ENCODE results near the gene CDH8.
"Not testable (repeated sequence)": the region's sequence is repeated elsewhere in the genome, so short reads cannot be mapped to it uniquely, and the experiment has no call there.

CDH8 gene

DNA sequence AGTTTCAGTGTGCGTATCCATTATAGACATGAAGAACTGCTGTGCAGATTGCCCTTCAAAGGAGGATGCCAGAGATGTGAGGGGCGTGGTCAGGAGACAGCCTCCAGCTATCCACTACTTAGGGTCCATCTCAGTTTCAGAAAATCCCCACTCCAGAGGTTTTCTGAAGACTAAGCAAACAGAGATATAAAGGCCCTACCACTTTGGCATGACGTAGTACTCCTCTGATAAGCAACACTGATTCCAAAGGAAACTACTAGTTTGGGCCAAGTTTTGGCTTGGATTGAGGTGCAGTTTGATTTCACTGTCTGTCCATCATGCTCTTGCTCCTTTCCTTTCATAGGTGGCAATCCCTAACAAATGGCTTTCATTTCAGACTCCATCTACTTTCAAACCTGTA lies 228.7 kb downstream of the CDH8 start:
- Histone ChIP-seq H3K4me1 (ENCODE audit: control insufficient read depth in 5 of 5, insufficient read depth in 5 of 5, low read length in 5 of 5) (no peaks in the 10 kb centered on the region), H3K27ac (ENCODE audit: low read depth, low read length) (no peak overlapping the region), H3K4me3 (ENCODE audit: low read depth in 1 of 5, low read length in 5 of 5) (no peak overlapping the region), H3K36me3 (ENCODE audit: control insufficient read depth in 5 of 5, insufficient read depth in 5 of 5, low read length in 5 of 5) (no peaks in the 10 kb centered on the region), H3K9ac (ENCODE audit: low read length in 5 of 5) (no peak overlapping the region), H3K27me3 (ENCODE audit: control insufficient read depth in 5 of 5, insufficient read depth in 4 of 5, low read length in 5 of 5) (no peaks in the 10 kb centered on the region), H3K9me3 (ENCODE audit: control insufficient read depth in 5 of 5, low read length in 5 of 5) (no peaks in the 10 kb centered on the region)

DNA sequence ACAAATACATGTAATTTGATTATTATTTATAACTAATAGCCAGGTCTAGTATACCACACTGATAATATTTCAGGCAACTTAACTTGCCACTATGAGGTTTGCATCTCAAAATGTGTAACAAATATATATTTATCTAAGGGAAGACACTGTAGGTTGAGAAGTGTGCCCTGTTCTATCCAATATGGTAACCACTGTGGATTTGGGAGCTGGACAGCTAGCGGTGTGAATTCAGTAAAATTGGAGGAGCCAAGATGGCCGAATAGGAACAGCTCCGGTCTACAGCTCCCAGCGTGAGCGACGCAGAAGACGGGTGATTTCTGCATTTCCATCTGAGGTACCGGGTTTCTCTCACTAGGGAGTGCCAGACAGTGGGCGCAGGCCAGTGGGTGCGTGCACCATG lies 235.0 kb downstream of the CDH8 start:
- not testable (repeated sequence) for H3K9ac ChIP-seq (ENCODE audit: low read length in 5 of 5); H3K9me3 ChIP-seq (ENCODE audit: control insufficient read depth in 5 of 5, low read length in 5 of 5); H3K4me1 ChIP-seq (ENCODE audit: control insufficient read depth in 5 of 5, insufficient read depth in 5 of 5, low read length in 5 of 5); H3K27ac ChIP-seq (ENCODE audit: low read depth, low read length); H3K36me3 ChIP-seq (ENCODE audit: control insufficient read depth in 5 of 5, insufficient read depth in 5 of 5, low read length in 5 of 5); H3K27me3 ChIP-seq (ENCODE audit: control insufficient read depth in 5 of 5, insufficient read depth in 4 of 5, low read length in 5 of 5); H3K4me3 ChIP-seq (ENCODE audit: low read depth in 1 of 5, low read length in 5 of 5)

DNA sequence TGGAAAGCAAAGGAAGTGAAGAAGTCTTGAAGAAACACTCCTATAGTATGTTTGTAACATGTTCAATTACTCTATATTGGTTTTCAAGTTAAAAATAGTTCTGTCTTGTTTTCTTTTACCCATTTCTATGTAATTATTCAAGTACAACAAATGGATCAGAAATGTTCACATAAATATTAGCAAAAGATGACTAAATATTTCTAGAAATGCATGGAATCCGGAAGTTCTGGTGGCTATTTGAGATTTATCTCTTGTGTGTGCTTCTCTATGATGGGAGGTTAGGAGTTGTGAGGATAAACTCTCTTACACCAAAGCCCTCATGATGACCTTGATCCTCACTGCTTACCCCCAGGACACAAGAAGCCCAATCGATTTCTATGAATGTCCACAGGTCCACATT lies 237.5 kb downstream of the CDH8 start:
- H3K9me3 ChIP-seq (ENCODE audit: control insufficient read depth in 5 of 5, low read length in 5 of 5), result no peaks in the 10 kb centered on the region
- no peaks in the 10 kb centered on the region for H3K27me3 ChIP-seq (ENCODE audit: control insufficient read depth in 5 of 5, insufficient read depth in 4 of 5, low read length in 5 of 5)
- no peaks in the 10 kb centered on the region for H3K4me1 ChIP-seq (ENCODE audit: control insufficient read depth in 5 of 5, insufficient read depth in 5 of 5, low read length in 5 of 5)
- H3K36me3 ChIP-seq (ENCODE audit: control insufficient read depth in 5 of 5, insufficient read depth in 5 of 5, low read length in 5 of 5), result no peaks in the 10 kb centered on the region
- no peak overlapping the region for H3K9ac ChIP-seq (ENCODE audit: low read length in 5 of 5)
- no peak overlapping the region for H3K27ac ChIP-seq (ENCODE audit: low read depth, low read length)
- H3K4me3 ChIP-seq (ENCODE audit: low read depth in 1 of 5, low read length in 5 of 5), result no peak overlapping the region

DNA sequence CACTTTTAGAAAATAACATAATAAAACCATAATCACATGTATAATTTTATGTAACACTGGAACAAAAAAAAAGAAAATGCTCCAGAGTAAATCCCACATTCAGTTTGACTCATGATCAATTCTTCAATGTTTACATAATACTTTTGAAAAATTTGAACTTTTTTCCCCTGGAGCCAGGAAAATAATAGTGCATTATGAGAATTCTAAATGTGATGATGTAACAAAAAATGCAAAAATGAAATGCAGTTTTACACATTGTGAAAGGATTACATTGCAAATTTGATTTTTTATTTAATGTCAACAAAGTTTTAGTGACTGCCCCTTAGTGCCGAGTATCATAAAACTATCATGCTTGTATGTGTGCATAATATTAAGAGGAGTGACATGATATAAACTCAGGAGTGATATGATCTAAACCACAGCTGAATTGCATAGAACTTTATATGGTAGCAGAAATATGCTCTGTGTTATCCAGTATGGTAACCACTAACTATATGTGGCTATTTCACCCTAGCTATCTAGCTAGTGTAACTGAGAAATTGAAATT lies 238.2 kb downstream of the CDH8 start:
- no peaks in the 10 kb centered on the region for H3K27me3 ChIP-seq (ENCODE audit: control insufficient read depth in 5 of 5, insufficient read depth in 4 of 5, low read length in 5 of 5)
- no peak overlapping the region for H3K9ac ChIP-seq (ENCODE audit: low read length in 5 of 5)
- no peaks in the 10 kb centered on the region for H3K4me1 ChIP-seq (ENCODE audit: control insufficient read depth in 5 of 5, insufficient read depth in 5 of 5, low read length in 5 of 5)
- no peaks in the 10 kb centered on the region for H3K36me3 ChIP-seq (ENCODE audit: control insufficient read depth in 5 of 5, insufficient read depth in 5 of 5, low read length in 5 of 5)
- no peak overlapping the region for H3K27ac ChIP-seq (ENCODE audit: low read depth, low read length)
- no peaks in the 10 kb centered on the region for H3K9me3 ChIP-seq (ENCODE audit: control insufficient read depth in 5 of 5, low read length in 5 of 5)
- no peak overlapping the region for H3K4me3 ChIP-seq (ENCODE audit: low read depth in 1 of 5, low read length in 5 of 5)

DNA sequence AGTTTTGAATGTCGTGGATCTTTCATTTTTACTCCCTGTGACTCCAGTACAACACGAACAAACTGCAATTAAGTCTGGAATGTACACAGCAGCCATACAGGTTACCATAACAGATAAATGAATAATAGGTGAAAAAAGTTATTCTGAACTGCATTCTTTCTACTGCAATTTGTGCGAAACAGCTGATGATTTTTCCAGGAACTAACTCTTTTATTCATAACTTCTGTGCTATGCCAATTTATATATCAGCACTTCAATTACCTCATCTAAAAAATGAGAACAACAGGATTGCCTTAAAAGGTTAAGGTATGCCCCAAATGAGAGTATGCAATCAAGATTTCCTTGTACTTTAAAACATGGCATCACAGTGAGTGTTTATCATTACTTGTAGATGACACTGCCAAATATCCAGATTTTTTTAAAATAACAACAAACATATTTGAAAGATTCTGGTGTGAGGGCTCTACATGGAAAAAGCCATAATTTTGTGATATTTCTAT lies 238.9 kb downstream of the CDH8 start:
- Histone ChIP-seq H3K9me3 (ENCODE audit: control insufficient read depth in 5 of 5, low read length in 5 of 5) (no peaks in the 10 kb centered on the region), H3K36me3 (ENCODE audit: control insufficient read depth in 5 of 5, insufficient read depth in 5 of 5, low read length in 5 of 5) (no peaks in the 10 kb centered on the region), H3K27ac (ENCODE audit: low read depth, low read length) (no peak overlapping the region), H3K27me3 (ENCODE audit: control insufficient read depth in 5 of 5, insufficient read depth in 4 of 5, low read length in 5 of 5) (no peaks in the 10 kb centered on the region), H3K4me3 (ENCODE audit: low read depth in 1 of 5, low read length in 5 of 5) (no peak overlapping the region), H3K4me1 (ENCODE audit: control insufficient read depth in 5 of 5, insufficient read depth in 5 of 5, low read length in 5 of 5) (no peaks in the 10 kb centered on the region), H3K9ac (ENCODE audit: low read length in 5 of 5) (no peak overlapping the region)

DNA sequence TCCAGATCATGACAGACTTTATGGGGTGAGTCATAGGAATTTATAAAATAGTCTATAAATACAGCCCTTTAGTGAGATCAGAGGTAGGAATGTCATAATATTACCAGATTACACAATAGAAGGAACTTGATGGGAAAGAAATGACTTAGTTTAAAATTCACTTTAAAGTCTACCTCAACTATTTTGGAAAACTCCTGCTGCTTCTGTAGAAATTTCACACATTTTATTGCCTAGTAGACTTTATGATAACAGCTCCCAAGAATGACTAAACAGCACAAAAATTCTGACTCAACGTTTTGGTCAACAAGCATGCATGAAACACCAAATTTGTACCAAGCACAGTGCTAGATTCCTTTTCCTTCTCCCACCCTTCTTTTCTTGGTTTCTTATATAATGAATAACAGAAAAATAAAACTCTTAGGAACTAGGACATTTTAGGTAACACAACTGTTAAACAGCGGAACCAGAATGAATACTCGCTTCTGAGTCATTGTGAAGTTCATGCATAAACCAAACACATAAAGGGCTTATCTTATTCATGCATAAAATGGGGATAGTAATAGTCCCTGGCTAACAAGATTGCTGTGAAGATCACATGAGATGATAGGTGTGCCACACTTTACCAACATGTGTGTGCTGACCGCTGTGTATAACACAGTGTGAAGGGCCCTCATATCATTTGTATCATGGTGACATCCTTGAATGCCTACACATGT lies 243.9 kb downstream of the CDH8 start:
- H3K9ac ChIP-seq (ENCODE audit: low read length in 5 of 5), result no peak overlapping the region
- no peaks in the 10 kb centered on the region for H3K27me3 ChIP-seq (ENCODE audit: control insufficient read depth in 5 of 5, insufficient read depth in 4 of 5, low read length in 5 of 5)
- no peak overlapping the region for H3K4me3 ChIP-seq (ENCODE audit: low read depth in 1 of 5, low read length in 5 of 5)
- H3K4me1 ChIP-seq (ENCODE audit: control insufficient read depth in 5 of 5, insufficient read depth in 5 of 5, low read length in 5 of 5), result no peaks in the 10 kb centered on the region
- H3K36me3 ChIP-seq (ENCODE audit: control insufficient read depth in 5 of 5, insufficient read depth in 5 of 5, low read length in 5 of 5), result no peaks in the 10 kb centered on the region
- no peak overlapping the region for H3K27ac ChIP-seq (ENCODE audit: low read depth, low read length)
- no peaks in the 10 kb centered on the region for H3K9me3 ChIP-seq (ENCODE audit: control insufficient read depth in 5 of 5, low read length in 5 of 5)

DNA sequence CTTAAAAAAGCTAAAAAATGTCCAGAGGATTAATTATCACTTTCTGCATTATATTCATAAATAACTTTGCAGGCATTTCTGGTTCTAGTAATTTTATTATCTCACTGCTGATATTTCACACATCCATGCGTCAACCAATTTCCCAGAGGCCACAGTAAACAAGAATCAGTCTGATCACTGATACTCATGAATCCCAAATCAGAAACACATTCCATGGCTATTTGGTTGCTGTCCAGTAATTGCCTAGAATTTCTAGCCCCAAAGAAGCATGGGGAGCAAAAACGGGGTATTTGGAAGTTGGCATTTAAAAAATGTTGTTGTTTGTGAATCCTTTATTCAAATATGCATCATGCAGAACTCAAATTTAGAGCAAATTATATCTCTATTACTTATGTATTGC lies 244.8 kb downstream of the CDH8 start:
- Histone ChIP-seq H3K9me3 (ENCODE audit: control insufficient read depth in 5 of 5, low read length in 5 of 5) (no peaks in the 10 kb centered on the region), H3K4me1 (ENCODE audit: control insufficient read depth in 5 of 5, insufficient read depth in 5 of 5, low read length in 5 of 5) (no peaks in the 10 kb centered on the region), H3K36me3 (ENCODE audit: control insufficient read depth in 5 of 5, insufficient read depth in 5 of 5, low read length in 5 of 5) (no peaks in the 10 kb centered on the region), H3K9ac (ENCODE audit: low read length in 5 of 5) (no peak overlapping the region), H3K27ac (ENCODE audit: low read depth, low read length) (no peak overlapping the region), H3K27me3 (ENCODE audit: control insufficient read depth in 5 of 5, insufficient read depth in 4 of 5, low read length in 5 of 5) (no peaks in the 10 kb centered on the region), H3K4me3 (ENCODE audit: low read depth in 1 of 5, low read length in 5 of 5) (no peak overlapping the region)

DNA sequence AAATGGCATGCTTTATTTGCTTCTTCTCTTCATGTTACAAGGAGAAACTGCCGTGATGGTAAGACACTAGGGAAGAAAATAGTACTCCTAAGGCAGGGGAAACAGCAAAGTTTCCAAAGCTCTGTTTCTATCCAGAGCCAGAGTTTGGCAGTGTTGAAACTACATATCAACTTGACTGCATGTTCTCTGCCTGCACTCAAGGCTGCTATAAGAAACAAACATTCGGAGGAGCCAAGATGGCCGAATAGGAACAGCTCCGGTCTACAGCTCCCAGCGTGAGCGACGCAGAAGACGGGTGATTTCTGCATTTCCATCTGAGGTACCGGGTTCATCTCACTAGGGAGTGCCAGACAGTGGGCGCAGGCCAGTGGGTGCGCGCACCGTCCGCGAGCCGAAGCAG lies 254.4 kb downstream of the CDH8 start:
- H3K27ac ChIP-seq (ENCODE audit: low read depth, low read length); H3K9ac ChIP-seq (ENCODE audit: low read length in 5 of 5); H3K4me3 ChIP-seq (ENCODE audit: low read depth in 1 of 5, low read length in 5 of 5); H3K36me3 ChIP-seq (ENCODE audit: control insufficient read depth in 5 of 5, insufficient read depth in 5 of 5, low read length in 5 of 5); H3K27me3 ChIP-seq (ENCODE audit: control insufficient read depth in 5 of 5, insufficient read depth in 4 of 5, low read length in 5 of 5); H3K9me3 ChIP-seq (ENCODE audit: control insufficient read depth in 5 of 5, low read length in 5 of 5); H3K4me1 ChIP-seq (ENCODE audit: control insufficient read depth in 5 of 5, insufficient read depth in 5 of 5, low read length in 5 of 5): not testable (repeated sequence)

DNA sequence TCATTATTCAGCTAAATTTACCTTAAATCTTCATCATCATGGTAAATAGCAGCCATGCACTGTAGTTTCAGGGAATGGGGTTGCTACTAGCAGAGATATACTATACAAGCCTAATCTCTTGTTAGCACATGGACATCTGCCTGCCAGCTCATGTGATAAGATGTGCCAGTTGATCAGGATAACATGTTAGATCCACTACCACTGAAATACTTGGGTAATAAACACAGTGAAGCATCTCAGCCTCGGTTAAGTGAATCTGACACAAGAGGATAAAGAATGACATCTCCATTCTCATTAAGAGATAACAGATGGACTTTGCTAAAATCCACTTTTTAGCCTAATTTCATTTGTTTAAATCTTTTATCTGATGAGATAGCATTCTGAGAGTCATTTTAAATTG lies 256.1 kb downstream of the CDH8 start:
- no peaks in the 10 kb centered on the region for H3K4me1 ChIP-seq (ENCODE audit: control insufficient read depth in 5 of 5, insufficient read depth in 5 of 5, low read length in 5 of 5)

DNA sequence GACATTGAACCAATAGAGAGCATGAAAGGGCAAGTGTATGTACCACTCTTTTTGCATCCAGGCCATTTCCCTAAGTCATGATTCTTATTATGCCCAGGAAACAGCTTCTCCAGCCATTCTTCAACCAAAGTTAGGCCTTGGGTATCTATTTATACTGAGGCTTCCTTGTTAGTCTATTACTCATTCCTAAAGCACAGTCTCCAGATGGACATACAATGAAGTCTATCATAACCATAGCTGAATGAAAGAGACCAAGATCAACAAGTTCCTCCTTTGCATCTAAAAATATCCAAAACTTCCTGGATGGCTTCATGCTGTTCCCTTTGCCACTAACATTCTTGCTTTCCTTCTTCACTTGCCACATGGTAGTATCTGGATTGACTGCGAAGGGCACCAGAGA lies 265.9 kb downstream of the CDH8 start:
- Histone ChIP-seq H3K27ac (ENCODE audit: low read depth, low read length) (no peak overlapping the region), H3K4me1 (ENCODE audit: control insufficient read depth in 5 of 5, insufficient read depth in 5 of 5, low read length in 5 of 5) (no peaks in the 10 kb centered on the region)

More for the DNA sequence above, 256.1 kb downstream of the CDH8 start:
- Histone ChIP-seq H3K27ac (ENCODE audit: low read depth, low read length) (no peak overlapping the region), H3K9me3 (ENCODE audit: control insufficient read depth in 5 of 5, low read length in 5 of 5) (no peaks in the 10 kb centered on the region), H3K36me3 (ENCODE audit: control insufficient read depth in 5 of 5, insufficient read depth in 5 of 5, low read length in 5 of 5) (no peaks in the 10 kb centered on the region), H3K4me3 (ENCODE audit: low read depth in 1 of 5, low read length in 5 of 5) (no peak overlapping the region), H3K9ac (ENCODE audit: low read length in 5 of 5) (no peak overlapping the region), H3K27me3 (ENCODE audit: control insufficient read depth in 5 of 5, insufficient read depth in 4 of 5, low read length in 5 of 5) (no peaks in the 10 kb centered on the region)

More for the DNA sequence above, 265.9 kb downstream of the CDH8 start:
- Histone ChIP-seq H3K9me3 (ENCODE audit: control insufficient read depth in 5 of 5, low read length in 5 of 5) (peaks cover 0 to 5% (median 0%) of the 10 kb centered on the region in 5 donors), H3K4me3 (ENCODE audit: low read depth in 1 of 5, low read length in 5 of 5) (no peak overlapping the region), H3K36me3 (ENCODE audit: control insufficient read depth in 5 of 5, insufficient read depth in 5 of 5, low read length in 5 of 5) (no peaks in the 10 kb centered on the region), H3K27me3 (ENCODE audit: control insufficient read depth in 5 of 5, insufficient read depth in 4 of 5, low read length in 5 of 5) (no peaks in the 10 kb centered on the region), H3K9ac (ENCODE audit: low read length in 5 of 5) (no peak overlapping the region)
